ENCODE results near the gene ZNF532.
"Not testable (repeated sequence)": the region's sequence is repeated elsewhere in the genome, so short reads cannot be mapped to it uniquely, and the experiment has no call there.

ZNF532 gene

DNA sequence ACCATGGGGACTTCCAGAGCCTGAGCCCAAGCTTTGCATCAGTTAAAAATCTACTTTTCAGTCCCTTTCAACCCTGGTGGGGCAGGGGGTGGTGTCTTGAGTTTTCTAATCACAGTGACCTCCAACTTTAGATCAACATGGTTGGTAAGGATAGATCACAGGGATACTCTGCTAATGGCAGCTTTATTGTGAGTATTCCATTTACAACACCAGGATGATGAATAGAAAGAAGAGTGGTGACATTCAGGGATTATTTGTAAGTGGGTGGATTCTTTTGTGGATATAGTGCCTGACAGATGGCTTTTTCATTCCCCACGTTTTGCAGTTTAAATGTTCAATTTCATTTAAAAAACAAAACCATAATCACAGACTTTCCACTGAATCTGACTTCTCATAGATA, 51.3 kb downstream of the ZNF532 start:
- no peaks in the 10 kb centered on the region for H3K9me3 ChIP-seq (ENCODE audit: control insufficient read depth, low read length)
- H3K4me1 ChIP-seq (ENCODE audit: control insufficient read depth, insufficient read depth, low read length) = peaks cover 4% of the 10 kb centered on the region
- H3K27me3 ChIP-seq (ENCODE audit: control insufficient read depth, insufficient read depth, low read length) = no peaks in the 10 kb centered on the region
- no peak overlapping the region for H3K9ac ChIP-seq (ENCODE audit: low read length)
- H3K36me3 ChIP-seq (ENCODE audit: control insufficient read depth, insufficient read depth, low read length) = no peaks in the 10 kb centered on the region
- no peak overlapping the region for H3K4me3 ChIP-seq (ENCODE audit: low read length)

GRCh38 chr18:58919934-58920333, 55.3 kb downstream of the ZNF532 start:
- H3K4me3 ChIP-seq (ENCODE audit: low read length); H3K36me3 ChIP-seq (ENCODE audit: control insufficient read depth, insufficient read depth, low read length); H3K9me3 ChIP-seq (ENCODE audit: control insufficient read depth, low read length); H3K27me3 ChIP-seq (ENCODE audit: control insufficient read depth, insufficient read depth, low read length); H3K4me1 ChIP-seq (ENCODE audit: control insufficient read depth, insufficient read depth, low read length); H3K9ac ChIP-seq (ENCODE audit: low read length): not testable (repeated sequence)

DNA sequence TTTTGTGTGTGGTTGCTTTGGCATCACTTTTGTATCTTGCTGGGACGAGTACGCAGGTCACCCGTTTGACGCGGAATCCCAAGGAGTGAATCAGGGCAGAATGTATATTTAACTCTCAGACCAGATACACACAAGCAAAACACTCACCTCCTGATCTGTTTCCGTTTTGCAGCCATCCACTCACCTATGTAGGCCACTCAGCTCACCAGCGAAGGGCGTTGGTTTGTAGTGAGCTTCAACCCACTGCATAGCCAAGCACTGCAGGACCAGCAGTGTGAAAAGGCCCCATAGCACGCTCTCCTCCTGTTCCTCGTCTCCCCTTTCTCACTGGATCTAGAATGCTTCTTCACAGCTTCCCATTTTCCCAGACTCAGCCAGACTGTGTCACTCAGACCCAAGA, 58.3 kb downstream of the ZNF532 start:
- no peak overlapping the region for H3K4me3 ChIP-seq (ENCODE audit: low read length)
- H3K4me1 ChIP-seq (ENCODE audit: control insufficient read depth, insufficient read depth, low read length) = no peaks in the 10 kb centered on the region
- no peaks in the 10 kb centered on the region for H3K9me3 ChIP-seq (ENCODE audit: control insufficient read depth, low read length)
- H3K36me3 ChIP-seq (ENCODE audit: control insufficient read depth, insufficient read depth, low read length) = no peaks in the 10 kb centered on the region
- no peak overlapping the region for H3K9ac ChIP-seq (ENCODE audit: low read length)
- H3K27me3 ChIP-seq (ENCODE audit: control insufficient read depth, insufficient read depth, low read length) = no peaks in the 10 kb centered on the region

DNA sequence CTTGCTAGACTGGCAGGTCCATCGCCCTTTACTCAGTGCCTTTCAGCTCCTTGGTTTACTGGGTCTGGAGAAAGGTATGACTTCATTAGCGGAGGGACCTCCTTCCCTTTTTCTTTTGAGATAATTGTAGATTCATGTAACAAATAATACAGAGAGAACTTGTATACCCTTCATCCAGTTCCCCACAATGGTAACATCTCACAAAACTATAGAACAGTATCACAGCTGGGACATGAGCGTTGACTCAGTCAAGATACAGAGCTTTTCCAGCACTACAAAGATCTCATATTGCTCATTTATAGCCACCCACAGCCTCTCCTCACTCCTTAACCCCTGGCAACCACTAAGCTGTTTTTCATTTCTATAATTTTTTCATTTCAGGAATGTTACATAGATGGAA, 59.8 kb downstream of the ZNF532 start:
- Histone ChIP-seq H3K4me3 (ENCODE audit: low read length) (no peak overlapping the region), H3K27me3 (ENCODE audit: control insufficient read depth, insufficient read depth, low read length) (no peaks in the 10 kb centered on the region), H3K9me3 (ENCODE audit: control insufficient read depth, low read length) (no peaks in the 10 kb centered on the region), H3K4me1 (ENCODE audit: control insufficient read depth, insufficient read depth, low read length) (no peaks in the 10 kb centered on the region), H3K9ac (ENCODE audit: low read length) (no peak overlapping the region), H3K36me3 (ENCODE audit: control insufficient read depth, insufficient read depth, low read length) (no peaks in the 10 kb centered on the region)

DNA sequence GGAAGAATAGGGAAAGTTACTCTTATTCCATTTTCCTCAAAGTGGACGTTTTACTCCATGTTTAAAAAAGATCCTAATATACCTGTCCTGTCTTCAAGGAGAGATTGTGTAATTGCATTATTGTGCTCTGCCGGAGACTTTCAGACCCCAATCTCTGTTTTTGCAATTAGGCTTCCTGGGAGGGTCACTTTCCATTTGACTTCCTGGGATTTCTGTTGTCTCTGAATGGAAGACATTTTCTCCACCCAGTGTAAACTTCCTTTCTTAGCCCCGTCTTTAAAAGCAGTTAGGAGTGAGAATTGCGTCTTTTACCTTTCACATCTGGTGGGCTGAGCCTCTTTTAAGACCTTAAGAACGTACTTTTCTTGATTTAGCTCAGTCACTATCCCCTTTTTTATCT, 63.0 kb downstream of the ZNF532 start:
- no peaks in the 10 kb centered on the region for H3K27me3 ChIP-seq (ENCODE audit: control insufficient read depth, insufficient read depth, low read length)
- H3K9ac ChIP-seq (ENCODE audit: low read length) = no peak overlapping the region
- H3K4me1 ChIP-seq (ENCODE audit: control insufficient read depth, insufficient read depth, low read length) = no peaks in the 10 kb centered on the region
- H3K9me3 ChIP-seq (ENCODE audit: control insufficient read depth, low read length) = no peaks in the 10 kb centered on the region
- H3K4me3 ChIP-seq (ENCODE audit: low read length) = no peak overlapping the region
- H3K36me3 ChIP-seq (ENCODE audit: control insufficient read depth, insufficient read depth, low read length) = no peaks in the 10 kb centered on the region

GRCh38 chr18:58928386-58928785, 63.7 kb downstream of the ZNF532 start:
- no peaks in the 10 kb centered on the region for H3K36me3 ChIP-seq (ENCODE audit: control insufficient read depth, insufficient read depth, low read length)
- H3K4me1 ChIP-seq (ENCODE audit: control insufficient read depth, insufficient read depth, low read length) = no peaks in the 10 kb centered on the region
- no peak overlapping the region for H3K9ac ChIP-seq (ENCODE audit: low read length)
- no peak overlapping the region for H3K4me3 ChIP-seq (ENCODE audit: low read length)
- H3K27me3 ChIP-seq (ENCODE audit: control insufficient read depth, insufficient read depth, low read length) = no peaks in the 10 kb centered on the region
- no peaks in the 10 kb centered on the region for H3K9me3 ChIP-seq (ENCODE audit: control insufficient read depth, low read length)

DNA sequence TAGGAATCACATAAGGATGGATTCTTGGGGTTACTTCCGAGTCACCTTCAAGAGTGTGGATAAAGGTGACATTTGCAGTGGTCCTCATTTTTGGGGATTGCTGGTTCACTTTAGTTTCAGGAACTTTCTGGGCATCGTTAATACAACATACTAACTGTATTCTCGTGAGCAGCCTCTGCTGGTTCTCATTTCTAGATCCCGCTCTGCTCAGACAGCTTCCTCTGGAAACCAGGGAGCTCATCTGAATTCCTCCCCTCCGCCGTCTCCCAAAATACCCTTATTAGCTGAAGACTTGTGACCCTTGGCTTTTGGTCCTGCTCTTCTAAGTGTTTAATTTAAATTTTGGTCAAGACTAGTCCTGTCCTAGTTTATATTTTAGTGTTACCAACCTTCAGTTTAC, 64.5 kb downstream of the ZNF532 start:
- no peaks in the 10 kb centered on the region for H3K9me3 ChIP-seq (ENCODE audit: control insufficient read depth, low read length)
- H3K27me3 ChIP-seq (ENCODE audit: control insufficient read depth, insufficient read depth, low read length) = no peaks in the 10 kb centered on the region
- H3K9ac ChIP-seq (ENCODE audit: low read length) = no peak overlapping the region
- no peaks in the 10 kb centered on the region for H3K36me3 ChIP-seq (ENCODE audit: control insufficient read depth, insufficient read depth, low read length)
- H3K4me3 ChIP-seq (ENCODE audit: low read length) = no peak overlapping the region
- no peaks in the 10 kb centered on the region for H3K4me1 ChIP-seq (ENCODE audit: control insufficient read depth, insufficient read depth, low read length)

GRCh38 chr18:58934356-58934755, 69.7 kb downstream of the ZNF532 start:
- Histone ChIP-seq H3K36me3 (ENCODE audit: control insufficient read depth, insufficient read depth, low read length) (no peaks in the 10 kb centered on the region), H3K9me3 (ENCODE audit: control insufficient read depth, low read length) (no peaks in the 10 kb centered on the region), H3K4me1 (ENCODE audit: control insufficient read depth, insufficient read depth, low read length) (no peaks in the 10 kb centered on the region)

DNA sequence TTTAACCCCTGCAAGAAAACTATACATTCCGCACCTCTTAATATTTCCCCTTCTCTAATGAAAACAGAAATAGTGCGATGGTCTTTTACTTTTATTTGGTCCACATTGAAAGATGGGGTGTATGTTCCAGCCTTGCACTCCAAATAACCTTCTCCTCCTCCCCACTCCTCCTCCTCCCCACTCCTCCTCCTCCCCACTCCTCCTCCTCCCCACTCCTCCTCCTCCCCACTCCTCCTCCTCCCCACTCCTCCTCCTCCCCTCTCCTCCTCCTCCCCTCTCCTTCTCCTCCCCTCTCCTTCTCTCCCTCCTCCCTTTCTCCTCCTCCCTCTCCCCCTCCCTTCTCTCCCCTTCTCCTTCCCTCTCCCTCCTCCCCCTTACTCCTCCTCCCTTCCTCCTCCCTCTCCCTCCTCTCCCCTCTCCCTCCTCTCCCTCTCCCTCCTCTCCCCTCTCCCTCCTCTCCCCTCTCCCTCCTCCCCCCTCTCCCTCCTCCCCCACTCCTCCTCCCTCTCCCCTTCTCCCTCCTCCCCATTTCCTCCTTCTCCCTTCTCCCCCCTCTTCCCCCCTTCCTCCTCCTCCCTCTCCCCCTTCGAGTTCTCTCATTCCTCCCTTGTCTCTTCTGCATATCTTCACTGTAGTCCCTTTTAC, 70.4 kb downstream of the ZNF532 start:
- Histone ChIP-seq H3K36me3 (ENCODE audit: control insufficient read depth, insufficient read depth, low read length) (no peaks in the 10 kb centered on the region), H3K9me3 (ENCODE audit: control insufficient read depth, low read length) (no peaks in the 10 kb centered on the region), H3K4me3 (ENCODE audit: low read length) (no peak overlapping the region), H3K27me3 (ENCODE audit: control insufficient read depth, insufficient read depth, low read length) (no peaks in the 10 kb centered on the region), H3K4me1 (ENCODE audit: control insufficient read depth, insufficient read depth, low read length) (no peaks in the 10 kb centered on the region), H3K9ac (ENCODE audit: low read length) (no peak overlapping the region)

More at GRCh38 chr18:58934356-58934755, 69.7 kb downstream of the ZNF532 start:
- no peak overlapping the region for H3K9ac ChIP-seq (ENCODE audit: low read length)
- H3K4me3 ChIP-seq (ENCODE audit: low read length) = no peak overlapping the region
- no peaks in the 10 kb centered on the region for H3K27me3 ChIP-seq (ENCODE audit: control insufficient read depth, insufficient read depth, low read length)

GRCh38 chr18:58937071-58937886, 72.6 kb downstream of the ZNF532 start:
- Histone ChIP-seq H3K27me3 (ENCODE audit: control insufficient read depth, insufficient read depth, low read length) (no peaks in the 10 kb centered on the region), H3K4me1 (ENCODE audit: control insufficient read depth, insufficient read depth, low read length) (peaks cover under 1% of the 10 kb centered on the region), H3K36me3 (ENCODE audit: control insufficient read depth, insufficient read depth, low read length) (no peaks in the 10 kb centered on the region), H3K4me3 (ENCODE audit: low read length) (no peak overlapping the region), H3K9ac (ENCODE audit: low read length) (no peak overlapping the region), H3K9me3 (ENCODE audit: control insufficient read depth, low read length) (no peaks in the 10 kb centered on the region)

- no peaks in the 10 kb centered on the region for H3K36me3 ChIP-seq (ENCODE audit: control insufficient read depth, insufficient read depth, low read length)
- peaks cover 6% of the 10 kb centered on the region for H3K4me1 ChIP-seq (ENCODE audit: control insufficient read depth, insufficient read depth, low read length)
- H3K9ac ChIP-seq (ENCODE audit: low read length) = no peak overlapping the region
- no peak overlapping the region for H3K4me3 ChIP-seq (ENCODE audit: low read length)
- H3K27me3 ChIP-seq (ENCODE audit: control insufficient read depth, insufficient read depth, low read length) = no peaks in the 10 kb centered on the region
- no peaks in the 10 kb centered on the region for H3K9me3 ChIP-seq (ENCODE audit: control insufficient read depth, low read length)
These were observed 73.2 kb downstream of the ZNF532 start for GRCh38 chr18:58937887-58938267.

GRCh38 chr18:58941426-58942099, 76.9 kb downstream of the ZNF532 start:
- no peak overlapping the region for H3K4me3 ChIP-seq (ENCODE audit: low read length)
- H3K36me3 ChIP-seq (ENCODE audit: control insufficient read depth, insufficient read depth, low read length) = no peaks in the 10 kb centered on the region
- H3K4me1 ChIP-seq (ENCODE audit: control insufficient read depth, insufficient read depth, low read length) = peaks cover 7% of the 10 kb centered on the region

More at GRCh38 chr18:58941426-58942099, 76.9 kb downstream of the ZNF532 start:
- Histone ChIP-seq H3K27me3 (ENCODE audit: control insufficient read depth, insufficient read depth, low read length) (no peaks in the 10 kb centered on the region), H3K9ac (ENCODE audit: low read length) (no peak overlapping the region), H3K9me3 (ENCODE audit: control insufficient read depth, low read length) (no peaks in the 10 kb centered on the region)
